HT1080 (cell line): ENCODE measurements around the gene LBR. TPM values are rescaled to one million over a fixed set of nuclear protein-coding genes. Genes with fewer than 3 reads are reported as not detected.

Experiments used
- DNase-seq: peaks from one replicate; pipeline ENCODE4 v3.0.0-alpha.2; 2015; ENCODE audit warnings: low read depth
- total RNA-seq: library from RNA; depleted of rRNA; stranded (reverse); fragments of >200 nt; shearing (Covaris generic); gene quantifications from 2 replicates; pipeline ENCODE4 v1.2.3, GENCODE V29; 2014; rRNA removed

Gene LBR
- total RNA-seq, 1 experiment from 2014 or later: 45.9 TPM

- DNase-seq: peak; percentile 17
Observed at GRCh38 chr1:225378880-225379279, 49.0 kb downstream of the LBR start.

- DNase-seq: no peak
Observed at GRCh38 chr1:225374996-225375395, 52.8 kb downstream of the LBR start.

- DNase-seq: no peak
Observed at GRCh38 chr1:225373155-225373554, 54.7 kb downstream of the LBR start.

GRCh38 chr1:225371366-225372010, 56.4 kb downstream of the LBR start:
- DNase-seq: no peak

GRCh38 chr1:225368036-225368552, 59.7 kb downstream of the LBR start:
- DNase-seq: no peak

GRCh38 chr1:225366552-225366951, 61.3 kb downstream of the LBR start:
- DNase-seq: no peak

GRCh38 chr1:225366018-225366417, 61.8 kb downstream of the LBR start:
- no peak for DNase-seq

GRCh38 chr1:225364439-225364838, 63.4 kb downstream of the LBR start:
- DNase-seq: no peak

GRCh38 chr1:225362805-225363204, 65.0 kb downstream of the LBR start:
- no peak for DNase-seq

GRCh38 chr1:225361176-225361575, 66.7 kb downstream of the LBR start:
- DNase-seq: no peak

- no peak for DNase-seq
Observed at GRCh38 chr1:225360119-225360518, 67.7 kb downstream of the LBR start.

GRCh38 chr1:225355863-225356262, 72.0 kb downstream of the LBR start:
- DNase-seq: no peak

- no peak for DNase-seq
Observed at GRCh38 chr1:225354906-225355305, 72.9 kb downstream of the LBR start.

Other genes starting within 250 kb of the LBR start
- 19.4 and 23.2 TPM in 2 replicates for gene ENAH, start 225.1 kb upstream of the LBR start, total RNA-seq